GM23248 (cell line): ENCODE measurements around the gene TCF12. TPM values are rescaled to one million over a fixed set of nuclear protein-coding genes. Genes with fewer than 3 reads are reported as not detected.

Experiments
- DNase-seq: peaks from one replicate; pipeline ENCODE4 v3.0.0-alpha.2; 2015
- H2AFZ ChIP-seq: fragments of 200-600 bp; sonication (generic); 2 replicates; pipeline ENCODE4 v1.6.1; 2016; ENCODE audit warnings: antibody characterized with exemption
- H3F3A ChIP-seq: fragments of 200-600 bp; sonication (generic); 2 replicates; pipeline ENCODE4 v1.6.1; 2016; ENCODE audit warnings: mild to moderate bottlenecking, antibody characterized with exemption, mixed run types; ENCODE audit not compliant: insufficient read depth
- H3K27ac ChIP-seq: fragments of 200-600 bp; sonication (generic); 2 replicates; pipeline ENCODE4 v1.5.1; 2016; ENCODE audit warnings: mild to moderate bottlenecking
- H3K27me3 ChIP-seq: fragments of 200-600 bp; sonication (generic); replicated peaks from 2 replicates; pipeline ENCODE4 v1.6.1; 2016; ENCODE audit warnings: mild to moderate bottlenecking; ENCODE audit not compliant: insufficient read depth
- H3K36me3 ChIP-seq: fragments of 200-600 bp; sonication (generic); 2 replicates; pipeline ENCODE4 v1.6.1; 2016; ENCODE audit warnings: low read depth, mild to moderate bottlenecking
- H3K4me1 ChIP-seq: fragments of 200-600 bp; sonication (generic); 2 replicates; pipeline ENCODE4 v1.6.1; 2016; ENCODE audit warnings: mild to moderate bottlenecking; ENCODE audit not compliant: insufficient read depth
- H3K4me2 ChIP-seq: fragments of 200-600 bp; sonication (generic); one replicate; pipeline ENCODE4 v1.6.1; 2016; ENCODE audit warnings: mild to moderate bottlenecking; ENCODE audit not compliant: unreplicated experiment
- H3K4me3 ChIP-seq: fragments of 200-600 bp; sonication (generic); 2 replicates; pipeline ENCODE4 v1.5.1; 2016; ENCODE audit warnings: mild to moderate bottlenecking
- H3K79me2 ChIP-seq: fragments of 200-600 bp; sonication (generic); 2 replicates; pipeline ENCODE4 v1.6.1; 2016; ENCODE audit warnings: mild to moderate bottlenecking; ENCODE audit not compliant: insufficient read depth
- H3K9ac ChIP-seq: fragments of 200-600 bp; sonication (generic); 2 replicates; pipeline ENCODE4 v1.6.1; 2016; ENCODE audit warnings: mild to moderate bottlenecking
- H3K9me2 ChIP-seq: fragments of 200-600 bp; sonication (generic); 2 replicates; pipeline ENCODE4 v1.6.1; 2016; ENCODE audit warnings: mixed run types, mild to moderate bottlenecking, moderate library complexity; ENCODE audit not compliant: insufficient read depth
- H3K9me3 ChIP-seq: fragments of 200-600 bp; sonication (generic); one replicate; pipeline ENCODE4 v1.6.1; 2017; ENCODE audit warnings: low read depth
- H4K20me1 ChIP-seq: fragments of 200-600 bp; sonication (generic); 2 replicates; pipeline ENCODE4 v1.6.0; 2016; ENCODE audit not compliant: insufficient read depth
- EZH2 ChIP-seq: fragments of 200-600 bp; sonication (generic); IDR thresholded peaks from 2 replicates; pipeline ENCODE4 v1.6.1; 2018; ENCODE audit warnings: antibody characterized with exemption, mild to moderate bottlenecking; ENCODE audit not compliant: insufficient read depth, poor library complexity, severe bottlenecking
- EZH2phosphoT487 ChIP-seq: fragments of 200-600 bp; sonication (generic); IDR thresholded peaks from 2 replicates; pipeline ENCODE4 v1.6.1; 2018; ENCODE audit warnings: antibody characterized with exemption, moderate library complexity, mild to moderate bottlenecking, low read depth; ENCODE audit not compliant: insufficient read depth
- WGBS, 2 experiments: methylation state at CpG; one replicate each; pipeline ENCODE4 v1.1.6; 2015 to 2017; ENCODE audit warnings: low lambda C conversion rate in 2 of 2, low coverage in 1 of 2; ENCODE audit errors: missing lambda C conversion rate in 2 of 2; 5-methylcytosine and 5-hydroxymethylcytosine counted together
- in situ Hi-C: fragments of 300-500 bp; cut with MboI; formaldehyde crosslinking; loops from 2 replicates; pipeline ENCODE4 v1.15.0; 2020
- polyA plus RNA-seq: library from polyadenylated mRNA; unstranded; fragments of >200 nt; fragmentation: Nextera tagmentation; extraction: Ambion mirVana; gene quantifications from 2 replicates; pipeline ENCODE4 v1.2.1, GENCODE V29; 2016
- total RNA-seq: library from RNA; depleted of rRNA; stranded (reverse); fragments of >200 nt; shearing (Covaris generic); gene quantifications from 2 replicates; pipeline ENCODE4 v1.2.3, GENCODE V29; 2014

Gene TCF12
- total and polyA plus RNA-seq, 2 experiments from 2014 or later, result 53.6 to 58.6 TPM

DNA sequence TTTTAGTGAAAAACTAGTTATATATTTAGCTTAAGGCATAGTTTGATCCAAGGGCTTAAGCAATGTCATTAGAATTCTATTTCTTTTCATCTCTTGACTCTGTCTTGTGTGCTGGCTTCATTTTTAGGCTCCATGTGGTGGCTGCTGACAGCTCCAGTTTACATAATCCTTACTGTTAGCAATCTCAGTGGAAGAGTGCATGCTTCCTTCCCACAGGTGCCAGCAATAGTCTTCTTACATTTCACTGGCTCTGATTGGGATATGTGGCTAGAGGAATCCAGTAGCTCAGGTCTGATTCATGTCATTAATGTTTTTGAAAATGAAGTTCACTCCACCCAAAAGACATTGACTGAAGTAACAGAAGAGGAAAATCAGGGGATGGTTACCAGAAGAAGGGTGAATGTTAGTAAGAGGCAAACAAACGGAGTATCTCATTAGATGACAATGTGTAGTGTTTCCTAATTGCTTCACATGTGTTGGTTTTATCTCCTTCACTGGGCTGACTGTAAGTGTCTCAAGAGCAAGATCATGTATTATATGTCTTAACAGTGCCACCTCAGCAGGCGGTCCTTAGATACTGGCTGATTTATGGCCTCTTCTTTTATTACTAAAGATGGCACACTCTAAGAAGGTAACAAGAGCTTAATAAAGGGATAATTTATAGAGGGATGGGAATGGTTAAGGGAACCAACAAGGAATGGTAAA lies 25.6 kb upstream of the TCF12 start:
- in situ Hi-C loops, result loop anchor here (25.0 kb wide), 1 partner anchor 406 kb away; no protein-coding TSS in a partner anchor

DNA sequence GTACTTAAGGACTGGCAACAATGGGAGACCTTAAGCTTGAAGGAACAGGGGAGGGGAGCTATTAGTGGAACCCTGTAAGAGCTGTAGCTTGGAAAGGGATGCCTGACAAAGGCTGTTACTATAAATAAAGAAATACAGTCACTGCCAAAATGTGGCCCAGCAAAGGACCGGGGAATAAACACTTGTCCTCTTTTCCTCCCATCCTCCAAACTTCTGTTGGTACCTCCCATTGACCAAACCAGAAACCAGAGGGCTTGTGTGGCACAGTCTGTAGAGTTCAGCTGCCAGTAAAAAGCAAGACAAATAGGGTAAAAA lies 25.1 kb upstream of the TCF12 start:
- Histone ChIP-seq H2AFZ (no peak overlapping the region), H3K36me3 (no peaks in the 10 kb centered on the region), H3K4me3 (no peak overlapping the region), H3K27me3 (no peaks in the 10 kb centered on the region), H3K27ac (no peak overlapping the region), H3K9ac (no peak overlapping the region), H3K79me2 (no peaks in the 10 kb centered on the region), H4K20me1 (no peaks in the 10 kb centered on the region), H3K4me1 (no peaks in the 10 kb centered on the region; the same call in 1 of the 2 replicates), H3K4me2 (no peak overlapping the region), H3K9me3 (no peaks in the 10 kb centered on the region), H3F3A (peaks cover 3% of the 10 kb centered on the region), H3K9me2 (no peaks in the 10 kb centered on the region)
- TF ChIP-seq EZH2 (no peak), EZH2phosphoT487 (no peak)
- no peak for DNase-seq
- in situ Hi-C loops, result loop anchor here (25.0 kb wide), 1 partner anchor 406 kb away; no protein-coding TSS in a partner anchor
- WGBS, 2 experiments, result 84 to 92% methylated on average over 1 of the region's 1 CpG

More for the DNA sequence above, 25.6 kb upstream of the TCF12 start:
- Histone ChIP-seq H2AFZ (no peak overlapping the region), H3F3A (peaks cover 8% of the 10 kb centered on the region), H3K27ac (no peak overlapping the region), H3K9me2 (no peaks in the 10 kb centered on the region), H3K27me3 (no peaks in the 10 kb centered on the region), H3K4me1 (peaks cover 5% of the 10 kb centered on the region), H3K4me2 (no peak overlapping the region), H3K79me2 (no peaks in the 10 kb centered on the region), H3K9ac (no peak overlapping the region), H3K36me3 (no peaks in the 10 kb centered on the region), H4K20me1 (no peaks in the 10 kb centered on the region), H3K4me3 (no peak overlapping the region), H3K9me3 (no peaks in the 10 kb centered on the region)
- TF ChIP-seq EZH2, result no peak
- no peak for TF ChIP-seq EZH2phosphoT487
- 82 to 85% methylated on average over 2 of the region's 2 CpGs for WGBS, 2 experiments
- no peak for DNase-seq

DNA sequence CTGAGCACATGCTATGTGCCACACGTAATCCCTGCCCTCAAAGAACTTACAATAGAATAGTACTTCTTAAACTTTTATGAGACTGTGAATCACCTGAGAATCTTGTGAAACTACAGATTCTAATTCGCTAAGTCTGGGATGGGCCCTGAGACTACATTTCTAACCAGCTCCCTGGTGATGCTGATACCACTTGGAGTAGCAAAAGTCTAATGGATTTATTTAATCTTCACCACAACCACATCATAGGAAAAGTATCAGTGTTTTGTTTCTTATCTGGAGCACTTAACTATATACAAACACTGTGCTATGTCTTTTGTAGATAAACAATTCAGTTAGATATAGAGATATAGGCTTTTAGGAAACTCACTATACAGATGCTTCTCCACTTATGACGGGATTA lies 23.8 kb upstream of the TCF12 start:
- H3K9ac ChIP-seq, result no peak overlapping the region
- no peaks in the 10 kb centered on the region for H4K20me1 ChIP-seq
- TF ChIP-seq EZH2 (no peak), EZH2phosphoT487 (no peak)
- H3F3A ChIP-seq, result no peaks in the 10 kb centered on the region
- H3K36me3 ChIP-seq, result no peaks in the 10 kb centered on the region
- H3K4me2 ChIP-seq, result no peak overlapping the region
- H3K9me3 ChIP-seq, result no peaks in the 10 kb centered on the region
- H3K27me3 ChIP-seq, result no peaks in the 10 kb centered on the region
- H3K4me3 ChIP-seq, result no peak overlapping the region
- no peak overlapping the region for H2AFZ ChIP-seq
- 94% methylated on average over 3 of the region's 3 CpGs for WGBS, 2 experiments
- no peak for DNase-seq
- no peaks in the 10 kb centered on the region for H3K79me2 ChIP-seq
- H3K4me1 ChIP-seq, result no peaks in the 10 kb centered on the region
- in situ Hi-C loops, result loop anchor here (25.0 kb wide), 1 partner anchor 407 kb away; no protein-coding TSS in a partner anchor
- H3K9me2 ChIP-seq, result no peaks in the 10 kb centered on the region
- H3K27ac ChIP-seq, result no peak overlapping the region

DNA sequence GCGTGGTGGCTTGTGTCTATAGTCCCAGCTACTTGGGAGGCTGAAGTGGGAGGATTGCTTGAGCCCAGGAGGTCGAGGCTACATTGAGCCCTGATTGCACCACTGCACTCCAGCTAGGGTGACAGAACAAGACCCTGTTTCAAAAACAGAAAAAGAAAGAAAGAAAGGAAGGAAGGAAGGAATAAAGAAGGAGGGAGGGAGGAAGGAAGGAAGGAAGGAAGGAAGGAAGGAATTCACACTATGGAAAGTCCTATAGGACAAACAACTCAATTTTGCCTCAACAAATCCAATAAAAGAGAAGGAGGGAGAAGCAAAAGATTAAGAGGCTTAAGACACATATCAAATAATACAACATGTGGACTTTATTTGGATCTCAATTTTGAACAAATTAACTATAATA lies 16.5 kb upstream of the TCF12 start:
- Histone ChIP-seq H2AFZ (no peak overlapping the region), H3K4me2 (no peak overlapping the region), H3K4me3 (no peak overlapping the region), H3K4me1 (no peaks in the 10 kb centered on the region), H3K9me2 (no peaks in the 10 kb centered on the region), H3F3A (no peaks in the 10 kb centered on the region), H3K9me3 (no peaks in the 10 kb centered on the region), H3K27ac (no peak overlapping the region), H3K9ac (no peak overlapping the region), H3K27me3 (no peaks in the 10 kb centered on the region), H3K79me2 (no peaks in the 10 kb centered on the region), H3K36me3 (no peaks in the 10 kb centered on the region), H4K20me1 (no peaks in the 10 kb centered on the region)
- 62 to 75% methylated on average over 2 of the region's 2 CpGs for WGBS, 2 experiments
- no peak for TF ChIP-seq EZH2phosphoT487
- TF ChIP-seq EZH2, result no peak
- in situ Hi-C loops, result no loop called here
- DNase-seq, result no peak
